Measurements from ENCODE around the gene S100B. TPM values are rescaled to one million over a fixed set of nuclear protein-coding genes. Genes with fewer than 3 reads are reported as not detected.

Gene S100B
- total and polyA plus RNA-seq, 2 of the 8 experiments (the other 6 are each of a cell fraction or from before 2014, with no cell fraction given) = 0.36 to 0.69 TPM

DNA sequence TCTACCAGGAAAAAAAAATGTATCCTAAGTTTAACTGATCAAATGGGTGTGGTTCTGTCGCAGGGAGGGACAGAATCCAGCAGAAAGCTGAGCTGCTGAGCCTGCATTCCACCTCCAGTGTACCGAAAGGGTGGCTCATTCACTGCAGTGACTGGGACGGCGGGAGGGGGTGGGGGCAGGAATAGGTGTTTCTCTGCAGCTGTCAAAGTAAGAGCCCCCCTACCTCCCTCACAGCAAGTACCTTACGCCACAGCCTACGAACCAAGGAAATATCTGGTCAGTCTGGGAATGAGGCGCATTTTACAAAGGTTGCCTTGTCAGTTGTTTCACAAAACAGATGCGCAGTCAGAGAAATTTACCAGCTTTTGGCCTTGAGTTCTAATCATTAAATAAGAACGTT is 1.7 kb downstream of the S100B start:
- Histone ChIP-seq H3K4ac (replicated peaks; ENCODE audit: insufficient read length, low read depth, low read length) (no peak overlapping the region), H3K27ac (ENCODE audit: low read depth, low read length) (no peak overlapping the region), H2BK20ac (ENCODE audit: low read length) (no peak overlapping the region), H3K56ac (replicated peaks; ENCODE audit: insufficient read length, low read depth, low read length) (no peak overlapping the region), H3K79me1 (ENCODE audit: low read depth, low read length) (no peaks in the 10 kb centered on the region), H3K4me1 (replicated peaks in 1 of 4; ENCODE audit: control insufficient read depth in 3 of 4, insufficient read depth in 4 of 4, low read length in 3 of 4) (peaks cover 3 to 11% (median 4%) of the 10 kb centered on the region in 4 experiments; a peak in 4 of 7 replicates), H3K4me2 (ENCODE audit: insufficient read depth in 1 of 2, low read depth in 2 of 2, low read length in 2 of 2) (no peak overlapping the region), H3K79me2 (ENCODE audit: control insufficient read depth in 1 of 2, insufficient read depth in 2 of 2, low read length in 2 of 2) (no peaks in the 10 kb centered on the region), H2BK120ac (replicated peaks; ENCODE audit: low read depth, low read length) (no peak overlapping the region), H3K23me2 (ENCODE audit: low read depth, low read length) (no peaks in the 10 kb centered on the region), H4K8ac (ENCODE audit: extremely low read depth, insufficient read depth, low read length) (no peak overlapping the region), H3K23ac (ENCODE audit: insufficient read length) (no peak overlapping the region), H4K91ac (replicated peaks; ENCODE audit: insufficient read length, low read length) (no peak overlapping the region), H2BK12ac (ENCODE audit: low read depth, low read length) (no peak overlapping the region), H4K20me1 (replicated peaks in 1 of 2; ENCODE audit: control insufficient read depth in 1 of 2, insufficient read depth in 2 of 2, low read length in 2 of 2) (no peaks in the 10 kb centered on the region), H3K9me3 (ENCODE audit: insufficient read depth in 2 of 2, low read depth in 1 of 2, low read length in 1 of 2) (no peaks in the 10 kb centered on the region), H2AK5ac (ENCODE audit: low read depth, low read length) (no peak overlapping the region), H4K5ac (ENCODE audit: insufficient read length, low read depth, low read length) (no peak overlapping the region), H3K36me3 (ENCODE audit: control insufficient read depth in 2 of 4, insufficient read depth in 4 of 4, low read length in 3 of 4) (no peaks in the 10 kb centered on the region), H3K18ac (ENCODE audit: extremely low read depth, low read length) (no peak overlapping the region), H2BK15ac (ENCODE audit: low read length) (no peak overlapping the region), H3K14ac (ENCODE audit: insufficient read length) (no peak overlapping the region), H2BK5ac (ENCODE audit: low read depth, low read length) (no peak overlapping the region), H2AFZ (ENCODE audit: low read length) (no peak overlapping the region), H3K4me3 (ENCODE audit: extremely low read depth in 1 of 4, insufficient read depth in 2 of 4, low read depth in 3 of 4, low read length in 4 of 4) (no peak overlapping the region), H3K27me3 (replicated peaks in 1 of 4; ENCODE audit: control insufficient read depth in 3 of 4, extremely low read depth in 1 of 4, insufficient read depth in 3 of 4, low read length in 3 of 4) (no peaks in the 10 kb centered on the region), H3K9ac (replicated peaks in 1 of 4; ENCODE audit: extremely low read depth in 1 of 4, low read depth in 3 of 4, low read length in 3 of 4) (no peak overlapping the region)
- DNase-seq (ENCODE audit: low read depth in 1 of 2, low spot score in 2 of 2) (no peak), FAIRE-seq (no peak)
- WGBS, 2 experiments (ENCODE audit: extremely low coverage in 1 of 2, insufficient coverage in 1 of 2, insufficient read length in 1 of 2, insufficient replicate concordance in 2 of 2, low coverage in 1 of 2, low lambda C conversion rate in 2 of 2, missing lambda C conversion rate in 1 of 2) = 53% methylated on average over 9 of the region's 9 CpGs; no CpG with 5 or more reads in 1 of the 2 experiments
- ChIA-PET CTCF (ENCODE audit: partially characterized antibody) (interaction anchor here (0.7 to 1.8 kb wide), 2 partner anchors 18 to 631 kb away, joined by 6 read pairs; no protein-coding TSS in a partner anchor), POLR2A (ENCODE audit: partially characterized antibody) (no interaction called here)
- TF ChIP-seq GTF2F1 (IDR thresholded peaks at IDR 0.05; ENCODE audit: borderline replicate concordance, low read depth, low read length) (no peak), RNF2 (IDR thresholded peaks at IDR 0.05; ENCODE audit: borderline replicate concordance, low read depth, low read length, missing control alignments, poor library complexity, severe bottlenecking) (no peak), EZH2 (IDR thresholded peaks at IDR 0.05; ENCODE audit: low read depth, low read length, severe bottlenecking) (no peak), MAFK (IDR thresholded peaks at IDR 0.05; ENCODE audit: low read depth, low read length) (0 out of 2 replicates have a peak, but pooled peaks have one; percentile 5), SP1 (IDR thresholded peaks at IDR 0.05; ENCODE audit: low read depth, low read length) (no peak), SP4 (IDR thresholded peaks at IDR 0.05; ENCODE audit: low read length) (no peak), TCF12 (IDR thresholded peaks at IDR 0.05; ENCODE audit: low read depth, low read length) (no peak), CTBP2 (IDR thresholded peaks at IDR 0.05; ENCODE audit: borderline replicate concordance, insufficient read depth, insufficient read length, low read length) (no peak), TEAD4 (IDR thresholded peaks at IDR 0.05; ENCODE audit: low read depth, low read length) (0 out of 2 replicates have a peak, but pooled peaks have one; percentile 17)
- TF ChIP-seq, protein P1, sequence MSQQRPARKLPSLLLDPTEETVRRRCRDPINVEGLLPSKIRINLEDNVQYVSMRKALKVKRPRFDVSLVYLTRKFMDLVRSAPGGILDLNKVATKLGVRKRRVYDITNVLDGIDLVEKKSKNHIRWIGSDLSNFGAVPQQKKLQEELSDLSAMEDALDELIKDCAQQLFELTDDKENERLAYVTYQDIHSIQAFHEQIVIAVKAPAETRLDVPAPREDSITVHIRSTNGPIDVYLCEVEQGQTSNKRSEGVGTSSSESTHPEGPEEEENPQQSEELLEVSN (IDR thresholded peaks at IDR 0.05) = no peak

Measured in H1 (cell line).